Mesenchymal stem cell (in vitro differentiated cells and primary cell): Measurements from ENCODE around the gene ATG7.
"Not testable (repeated sequence)": the region's sequence is repeated elsewhere in the genome, so short reads cannot be mapped to it uniquely, and the experiment has no call there.

Source experiments
- DNase-seq: peaks from one replicate; pipeline ENCODE4 v3.0.0-alpha.2; 2013
- H2AFZ ChIP-seq: one replicate; pipeline ENCODE4 v1.6.1; 2013; ENCODE audit warnings: low read depth, mild to moderate bottlenecking, control low read depth, inconsistent platforms, low read length, moderate library complexity
- H2AK5ac ChIP-seq: 2 replicates; pipeline ENCODE4 v1.6.1; 2013; ENCODE audit warnings: low read length, moderate library complexity, mild to moderate bottlenecking, inconsistent platforms; ENCODE audit not compliant: severe bottlenecking
- H2BK120ac ChIP-seq: one replicate; pipeline ENCODE4 v1.6.1; 2013; ENCODE audit warnings: low read depth, mild to moderate bottlenecking, inconsistent platforms, low read length, moderate library complexity
- H2BK12ac ChIP-seq, 2 experiments: one replicate each; pipeline ENCODE4 v1.6.1; 2013; ENCODE audit warnings: inconsistent platforms in 2 of 2, low read length in 2 of 2, mild to moderate bottlenecking in 2 of 2, moderate library complexity in 2 of 2, control low read depth in 1 of 2
- H2BK15ac ChIP-seq: one replicate; pipeline ENCODE4 v1.6.1; 2013; ENCODE audit warnings: mild to moderate bottlenecking, low read depth, inconsistent platforms; ENCODE audit not compliant: poor library complexity, severe bottlenecking
- H2BK5ac ChIP-seq: 2 replicates; pipeline ENCODE4 v1.6.1; 2013; ENCODE audit warnings: low read depth, mild to moderate bottlenecking, low read length, control low read depth, inconsistent platforms; ENCODE audit not compliant: poor library complexity, severe bottlenecking
- H3K14ac ChIP-seq, 2 experiments: one replicate each; pipeline ENCODE4 v1.6.1; 2013; ENCODE audit warnings: inconsistent platforms in 2 of 2, low read length in 2 of 2, control low read depth in 1 of 2, mild to moderate bottlenecking in 1 of 2, moderate library complexity in 1 of 2
- H3K18ac ChIP-seq, 2 experiments: one replicate each; pipeline ENCODE4 v1.6.1; 2013; ENCODE audit warnings: inconsistent platforms in 2 of 2, low read length in 2 of 2, control low read depth in 1 of 2, low read depth in 1 of 2, mild to moderate bottlenecking in 1 of 2
- H3K23ac ChIP-seq, 2 experiments: one replicate each; pipeline ENCODE4 v1.6.1; 2013; ENCODE audit warnings: inconsistent platforms in 2 of 2, low read length in 2 of 2, mild to moderate bottlenecking in 2 of 2, moderate library complexity in 2 of 2, control low read depth in 1 of 2
- H3K27ac ChIP-seq: 2 replicates; pipeline ENCODE4 v1.5.1; 2013; ENCODE audit warnings: mild to moderate bottlenecking, moderate library complexity, low read length, control low read depth, inconsistent platforms; ENCODE audit not compliant: poor library complexity, severe bottlenecking
- H3K27me3 ChIP-seq, 2 experiments: 2 replicates each; pipeline versions ENCODE4 v1.6.1 to v1.7.0; 2013; ENCODE audit warnings: low read length in 2 of 2, mild to moderate bottlenecking in 2 of 2, moderate library complexity in 2 of 2, control low read depth in 1 of 2, inconsistent platforms in 1 of 2; ENCODE audit not compliant: control insufficient read depth in 1 of 2, insufficient read depth in 1 of 2
- H3K36me3 ChIP-seq, 2 experiments: 2 replicates each; pipeline versions ENCODE4 v1.6.1 to v1.7.0; 2013; ENCODE audit warnings: low read length in 2 of 2, control low read depth in 1 of 2, inconsistent platforms in 1 of 2, low read depth in 1 of 2, mild to moderate bottlenecking in 1 of 2; ENCODE audit not compliant: insufficient read depth in 2 of 2, control insufficient read depth in 1 of 2
- H3K4ac ChIP-seq, 2 experiments: one replicate each; pipeline ENCODE4 v1.6.1; 2013; ENCODE audit warnings: inconsistent platforms in 2 of 2, low read length in 2 of 2, mild to moderate bottlenecking in 2 of 2, moderate library complexity in 2 of 2, control low read depth in 1 of 2, low read depth in 1 of 2
- H3K4me1 ChIP-seq: 2 replicates; pipeline ENCODE4 v1.6.1; 2013; ENCODE audit warnings: low read depth, low read length, control low read depth; ENCODE audit not compliant: control insufficient read depth, insufficient read depth
- H3K4me2 ChIP-seq: 2 replicates; pipeline ENCODE4 v1.6.1; 2013; ENCODE audit warnings: low read length, mild to moderate bottlenecking, inconsistent platforms; ENCODE audit not compliant: poor library complexity, severe bottlenecking
- H3K4me3 ChIP-seq, 2 experiments: 2 replicates each; pipeline versions ENCODE4 v1.5.1 to v1.7.0; 2013; ENCODE audit warnings: low read length in 2 of 2, mild to moderate bottlenecking in 2 of 2, control low read depth in 1 of 2, low read depth in 1 of 2; ENCODE audit not compliant: insufficient read depth in 1 of 2
- H3K79me1 ChIP-seq: replicated peaks from 2 replicates; pipeline ENCODE4 v1.6.1; 2013; ENCODE audit warnings: mild to moderate bottlenecking, control low read depth, low read length, inconsistent platforms; ENCODE audit not compliant: poor library complexity, severe bottlenecking
- H3K9ac ChIP-seq: 2 replicates; pipeline ENCODE4 v1.7.0; 2013; ENCODE audit warnings: mild to moderate bottlenecking, low read length, moderate library complexity
- H3K9me3 ChIP-seq: 2 replicates; pipeline ENCODE4 v1.7.0; 2013; ENCODE audit warnings: mild to moderate bottlenecking, low read length; ENCODE audit not compliant: control insufficient read depth
- H4K8ac ChIP-seq: one replicate; pipeline ENCODE4 v1.6.1; 2013; ENCODE audit warnings: inconsistent platforms, mild to moderate bottlenecking, low read length, moderate library complexity
- H4K91ac ChIP-seq: one replicate; pipeline ENCODE4 v1.6.1; 2013; ENCODE audit warnings: mild to moderate bottlenecking, low read length, inconsistent platforms
- whole genome bisulfite sequencing: methylation state at CpG from one replicate; pipeline ENCODE4 v1.1.7; 2013; ENCODE audit warnings: mixed read lengths; 5-methylcytosine and 5-hydroxymethylcytosine counted together

Gene ATG7

DNA sequence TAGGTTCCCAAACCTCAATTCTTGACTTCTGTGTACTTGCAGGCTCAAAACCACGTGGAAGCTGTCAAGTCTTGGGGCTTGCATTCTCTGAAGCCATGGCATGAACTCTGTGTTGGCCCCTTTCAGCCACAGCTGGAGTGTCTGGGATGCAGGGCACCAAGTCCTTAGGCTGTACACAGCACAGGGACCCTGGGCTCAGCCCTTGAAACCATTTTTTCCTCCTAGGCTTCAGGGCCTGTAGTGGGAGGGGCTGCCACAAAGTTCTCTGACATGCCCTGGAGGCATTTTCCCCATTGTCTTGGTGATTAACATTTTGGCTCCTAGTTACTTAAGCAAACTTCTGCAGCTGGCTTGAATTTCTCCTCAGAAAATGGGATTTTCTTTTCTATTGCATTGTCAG lies 135.4 kb downstream of the ATG7 start:
- no peak overlapping the region for H2AK5ac ChIP-seq
- peaks cover 13% of the 10 kb centered on the region for H3K79me1 ChIP-seq
- 84% methylated on average over 1 of the region's 1 CpG for WGBS
- no peak overlapping the region for H3K4me2 ChIP-seq
- DNase-seq, result no peak
- H3K9ac ChIP-seq, result no peak overlapping the region
- H2BK12ac ChIP-seq, result no peak overlapping the region
- H3K23ac ChIP-seq, result no peak overlapping the region
- no peak overlapping the region for H2BK15ac ChIP-seq
- peaks cover 18% of the 10 kb centered on the region for H3K9me3 ChIP-seq
- no peak overlapping the region for H2AFZ ChIP-seq
- H3K4ac ChIP-seq, result no peak overlapping the region
- H4K91ac ChIP-seq, result no peak overlapping the region
- H3K27me3 ChIP-seq, result no peaks in the 10 kb centered on the region
- peaks cover 17 to 32% of the 10 kb centered on the region in 2 experiments for H3K36me3 ChIP-seq
- no peak overlapping the region for H3K4me3 ChIP-seq
- H4K8ac ChIP-seq, result no peak overlapping the region
- no peak overlapping the region for H2BK5ac ChIP-seq
- H3K4me1 ChIP-seq, result no peaks in the 10 kb centered on the region
- no peak overlapping the region for H2BK120ac ChIP-seq
- H3K18ac ChIP-seq, result no peak overlapping the region
- no peak overlapping the region for H3K14ac ChIP-seq
- H3K27ac ChIP-seq, result no peak overlapping the region

DNA sequence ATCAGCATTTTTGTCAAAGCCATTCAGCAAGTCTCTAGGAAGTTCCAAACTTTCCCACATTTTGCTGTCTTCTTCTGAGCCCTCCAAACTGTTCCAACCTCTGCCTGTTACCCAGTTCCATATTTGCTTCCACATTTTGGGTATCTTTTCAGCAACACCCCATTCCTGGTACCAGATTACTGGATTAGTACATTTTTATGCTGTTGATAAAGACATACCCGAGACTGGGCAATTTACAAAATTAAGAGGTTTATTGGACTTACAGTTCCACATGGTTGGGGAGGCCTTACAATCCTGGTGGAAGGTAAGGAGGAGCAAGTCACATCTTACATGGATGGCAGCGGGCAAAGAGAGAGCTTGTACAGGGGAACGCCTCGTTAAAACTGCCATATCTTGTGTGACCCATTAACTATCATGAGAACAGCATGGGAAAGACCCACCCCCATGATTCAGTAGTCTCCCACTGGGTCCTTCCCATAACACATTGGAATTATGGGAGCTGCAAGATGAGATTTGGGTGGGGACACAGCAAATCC lies 136.2 kb downstream of the ATG7 start:
- not testable (repeated sequence) for DNase-seq, H4K8ac ChIP-seq
- WGBS, result 95% methylated on average over 4 of the region's 4 CpGs

DNA sequence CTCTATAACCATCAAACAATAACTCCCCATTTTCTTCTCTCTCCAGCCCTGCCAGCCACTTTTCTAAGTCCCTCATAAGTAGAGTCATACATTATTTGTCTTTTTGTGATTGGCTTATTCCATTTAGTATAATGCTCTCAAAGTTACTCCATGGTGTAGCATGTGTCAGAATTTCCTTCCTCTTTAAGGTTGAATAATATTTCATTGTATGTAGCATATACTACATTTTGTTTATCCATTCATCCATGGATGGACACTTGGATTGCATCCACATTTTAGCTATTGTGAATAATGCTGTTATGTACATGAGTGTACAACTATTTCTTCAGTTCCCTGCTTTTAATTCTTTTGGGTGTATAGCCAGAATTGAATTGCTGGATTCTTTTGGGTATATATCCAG lies 138.4 kb downstream of the ATG7 start:
- no peak overlapping the region for H2BK120ac ChIP-seq
- H3K79me1 ChIP-seq, result peaks cover 18% of the 10 kb centered on the region
- H3K4me1 ChIP-seq, result no peaks in the 10 kb centered on the region
- no peak overlapping the region for H4K8ac ChIP-seq
- no peaks in the 10 kb centered on the region for H3K27me3 ChIP-seq
- DNase-seq, result no peak
- H3K18ac ChIP-seq, result no peak overlapping the region
- H2AK5ac ChIP-seq, result no peak overlapping the region
- no peak overlapping the region for H3K4me3 ChIP-seq
- H3K23ac ChIP-seq, result no peak overlapping the region
- H2BK12ac ChIP-seq, result no peak overlapping the region
- no peak overlapping the region for H3K14ac ChIP-seq
- no peak overlapping the region for H3K4ac ChIP-seq
- H2BK15ac ChIP-seq, result no peak overlapping the region
- peaks cover 18% of the 10 kb centered on the region for H3K9me3 ChIP-seq
- no peak overlapping the region for H2BK5ac ChIP-seq
- no peak overlapping the region for H3K9ac ChIP-seq
- H3K4me2 ChIP-seq, result no peak overlapping the region
- no peak overlapping the region for H3K27ac ChIP-seq
- H2AFZ ChIP-seq, result no peak overlapping the region
- H4K91ac ChIP-seq, result no peak overlapping the region
- H3K36me3 ChIP-seq, result peaks cover 17 to 30% of the 10 kb centered on the region in 2 experiments

More for the DNA sequence above, 136.2 kb downstream of the ATG7 start:
- not testable (repeated sequence) for H3K18ac ChIP-seq, H2AFZ ChIP-seq, H3K4me1 ChIP-seq, H3K4me3 ChIP-seq, H3K4me2 ChIP-seq, H3K27me3 ChIP-seq, H3K9ac ChIP-seq, H2AK5ac ChIP-seq, H2BK120ac ChIP-seq, H3K4ac ChIP-seq, H4K91ac ChIP-seq, H2BK5ac ChIP-seq, H2BK12ac ChIP-seq, H3K27ac ChIP-seq, H3K14ac ChIP-seq, H3K23ac ChIP-seq, H2BK15ac ChIP-seq
- Histone ChIP-seq H3K9me3 (peaks cover 18% of the 10 kb centered on the region), H3K79me1 (peaks cover 13% of the 10 kb centered on the region), H3K36me3 (peaks cover 17 to 32% of the 10 kb centered on the region in 2 experiments)

- Histone ChIP-seq H3K4ac (no peak overlapping the region), H2AK5ac (no peak overlapping the region), H3K4me3 (no peak overlapping the region), H3K9me3 (peaks cover 18% of the 10 kb centered on the region), H3K4me1 (no peaks in the 10 kb centered on the region), H4K91ac (no peak overlapping the region), H3K9ac (no peak overlapping the region), H3K36me3 (peaks cover 8 to 17% of the 10 kb centered on the region in 2 experiments), H2BK120ac (no peak overlapping the region), H3K27ac (no peak overlapping the region), H3K79me1 (peaks cover 16% of the 10 kb centered on the region), H2AFZ (no peak overlapping the region), H3K18ac (no peak overlapping the region), H2BK15ac (no peak overlapping the region), H3K4me2 (no peak overlapping the region), H3K27me3 (no peaks in the 10 kb centered on the region), H2BK12ac (no peak overlapping the region), H3K14ac (no peak overlapping the region), H4K8ac (no peak overlapping the region), H3K23ac (no peak overlapping the region), H2BK5ac (no peak overlapping the region)
- DNase-seq, result no peak
Observed at GRCh38 chr3:11411956-11412355, 139.8 kb downstream of the ATG7 start.
